ENCODE data around the gene RBMS3. TPM values are rescaled to one million over a fixed set of nuclear protein-coding genes. Genes with fewer than 3 reads are reported as not detected.

Gene RBMS3
- polyA plus RNA-seq, 1 experiment, result 33.4 TPM

DNA sequence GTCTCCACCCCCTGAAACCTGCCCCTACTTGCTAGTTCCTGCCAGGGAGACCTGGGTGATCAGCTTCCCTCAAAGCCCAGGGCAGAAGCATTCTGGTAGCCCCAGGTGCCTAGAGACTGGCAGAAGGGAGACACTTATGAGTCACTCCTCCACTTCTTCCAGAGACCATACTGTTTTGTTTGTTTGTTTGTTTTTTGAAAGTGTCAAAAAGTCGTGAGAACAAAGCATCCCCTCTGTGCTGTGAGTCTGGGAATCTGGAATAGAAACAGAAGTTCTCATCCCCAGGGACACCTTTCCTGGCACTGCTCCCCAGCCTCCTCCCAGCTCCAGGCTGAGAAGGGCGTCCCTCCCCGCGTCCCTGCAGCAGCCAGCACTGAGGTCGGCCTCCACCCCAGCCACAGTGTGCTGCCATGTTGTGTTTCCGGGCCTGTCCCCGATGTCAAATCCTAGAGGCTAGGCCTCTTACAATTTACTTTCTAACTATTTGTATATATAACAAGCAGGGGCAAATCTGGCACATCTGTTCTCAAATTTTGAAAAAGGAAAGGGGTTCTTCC, 573.0 kb downstream of the RBMS3 start:
- no peak overlapping the region for H3K27ac ChIP-seq (ENCODE audit: low read depth, low read length)
- CTCF ChIA-PET, result interaction anchor here (0.6 to 0.8 kb wide), 2 partner anchors 10 to 838 kb away, joined by 3 read pairs; no protein-coding TSS in a partner anchor

DNA sequence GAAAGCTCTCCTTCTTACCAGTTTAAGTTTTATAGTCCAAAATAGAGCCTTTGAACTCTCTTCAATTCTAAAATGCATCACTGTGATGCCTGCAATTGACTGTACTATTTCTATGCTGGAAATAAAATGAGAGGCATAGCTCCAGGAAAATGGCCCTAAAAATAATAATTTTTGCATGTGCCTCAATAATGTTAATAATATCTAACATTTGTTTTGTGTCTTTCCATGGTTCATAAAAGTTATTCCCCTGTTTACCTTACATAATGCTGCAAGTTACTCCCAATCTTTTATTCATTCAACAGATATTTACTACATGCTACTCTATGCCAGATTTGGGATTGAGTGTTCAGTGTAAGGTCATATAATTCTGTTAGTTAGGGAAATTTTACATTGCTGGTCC, 574.0 kb downstream of the RBMS3 start:
- Histone ChIP-seq H3K27ac (ENCODE audit: low read depth, low read length) (no peak overlapping the region), H3K9me3 (ENCODE audit: control insufficient read depth, insufficient read depth, low read length) (no peaks in the 10 kb centered on the region), H3K27me3 (ENCODE audit: control insufficient read depth, insufficient read depth, low read length) (no peaks in the 10 kb centered on the region), H3K4me3 (ENCODE audit: low read depth, low read length) (no peak overlapping the region)
- no peak for DNase-seq (ENCODE audit: low read depth, low spot score)
- POLR2A ChIA-PET, result no interaction called here
- CTCF ChIA-PET, result interaction anchor here (0.6 kb wide), 1 partner anchor 837 kb away, joined by 3 read pairs; no protein-coding TSS in a partner anchor
- TF ChIP-seq, protein P1, sequence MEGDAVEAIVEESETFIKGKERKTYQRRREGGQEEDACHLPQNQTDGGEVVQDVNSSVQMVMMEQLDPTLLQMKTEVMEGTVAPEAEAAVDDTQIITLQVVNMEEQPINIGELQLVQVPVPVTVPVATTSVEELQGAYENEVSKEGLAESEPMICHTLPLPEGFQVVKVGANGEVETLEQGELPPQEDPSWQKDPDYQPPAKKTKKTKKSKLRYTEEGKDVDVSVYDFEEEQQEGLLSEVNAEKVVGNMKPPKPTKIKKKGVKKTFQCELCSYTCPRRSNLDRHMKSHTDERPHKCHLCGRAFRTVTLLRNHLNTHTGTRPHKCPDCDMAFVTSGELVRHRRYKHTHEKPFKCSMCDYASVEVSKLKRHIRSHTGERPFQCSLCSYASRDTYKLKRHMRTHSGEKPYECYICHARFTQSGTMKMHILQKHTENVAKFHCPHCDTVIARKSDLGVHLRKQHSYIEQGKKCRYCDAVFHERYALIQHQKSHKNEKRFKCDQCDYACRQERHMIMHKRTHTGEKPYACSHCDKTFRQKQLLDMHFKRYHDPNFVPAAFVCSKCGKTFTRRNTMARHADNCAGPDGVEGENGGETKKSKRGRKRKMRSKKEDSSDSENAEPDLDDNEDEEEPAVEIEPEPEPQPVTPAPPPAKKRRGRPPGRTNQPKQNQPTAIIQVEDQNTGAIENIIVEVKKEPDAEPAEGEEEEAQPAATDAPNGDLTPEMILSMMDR (IDR thresholded peaks at IDR 0.05; ENCODE audit: low read depth, low read length), result no peak

More for the DNA sequence above, 573.0 kb downstream of the RBMS3 start:
- no peak overlapping the region for H3K4me3 ChIP-seq (ENCODE audit: low read depth, low read length)
- no peaks in the 10 kb centered on the region for H3K9me3 ChIP-seq (ENCODE audit: control insufficient read depth, insufficient read depth, low read length)
- POLR2A ChIA-PET, result no interaction called here
- DNase-seq (ENCODE audit: low read depth, low spot score), result no peak
- no peaks in the 10 kb centered on the region for H3K27me3 ChIP-seq (ENCODE audit: control insufficient read depth, insufficient read depth, low read length)
- TF ChIP-seq, protein P1 (IDR thresholded peaks at IDR 0.05; ENCODE audit: low read depth, low read length), result no peak

DNA sequence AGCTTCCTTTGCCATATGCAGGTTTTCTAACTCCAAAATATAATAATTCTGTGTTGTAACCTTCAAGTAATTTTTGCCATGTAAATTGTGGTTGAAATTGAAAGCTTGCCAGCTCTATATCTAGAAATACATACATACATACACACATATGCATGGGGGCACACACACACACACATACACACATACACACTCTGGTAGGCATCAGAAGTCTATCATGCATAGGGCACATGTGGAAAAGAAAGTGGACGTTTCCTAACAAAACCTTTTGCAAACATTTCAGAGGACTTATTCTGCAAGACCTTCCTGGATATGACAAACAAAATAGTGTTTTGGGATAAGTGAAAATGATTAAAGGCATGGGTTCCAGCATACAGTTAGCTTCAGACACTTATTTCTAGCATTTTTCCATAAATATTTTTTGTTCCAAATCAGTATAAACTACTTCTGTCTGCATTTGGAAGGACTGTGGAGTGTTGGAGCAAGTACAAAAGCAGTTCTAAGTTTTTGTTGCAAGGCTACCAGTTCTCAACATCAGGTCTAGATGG, 578.9 kb downstream of the RBMS3 start:
- Histone ChIP-seq H3K4me3 (ENCODE audit: low read depth, low read length) (no peak overlapping the region), H3K27me3 (ENCODE audit: control insufficient read depth, insufficient read depth, low read length) (no peaks in the 10 kb centered on the region), H3K27ac (ENCODE audit: low read depth, low read length) (no peak overlapping the region), H3K9me3 (ENCODE audit: control insufficient read depth, insufficient read depth, low read length) (no peaks in the 10 kb centered on the region)
- TF ChIP-seq, protein P1 (IDR thresholded peaks at IDR 0.05; ENCODE audit: low read depth, low read length), result no peak
- CTCF ChIA-PET, result interaction anchor here (1.5 kb wide), 1 partner anchor 9 kb away, joined by 3 read pairs; no protein-coding TSS in a partner anchor
- POLR2A ChIA-PET, result no interaction called here
- DNase-seq (ENCODE audit: low read depth, low spot score), result no peak

DNA sequence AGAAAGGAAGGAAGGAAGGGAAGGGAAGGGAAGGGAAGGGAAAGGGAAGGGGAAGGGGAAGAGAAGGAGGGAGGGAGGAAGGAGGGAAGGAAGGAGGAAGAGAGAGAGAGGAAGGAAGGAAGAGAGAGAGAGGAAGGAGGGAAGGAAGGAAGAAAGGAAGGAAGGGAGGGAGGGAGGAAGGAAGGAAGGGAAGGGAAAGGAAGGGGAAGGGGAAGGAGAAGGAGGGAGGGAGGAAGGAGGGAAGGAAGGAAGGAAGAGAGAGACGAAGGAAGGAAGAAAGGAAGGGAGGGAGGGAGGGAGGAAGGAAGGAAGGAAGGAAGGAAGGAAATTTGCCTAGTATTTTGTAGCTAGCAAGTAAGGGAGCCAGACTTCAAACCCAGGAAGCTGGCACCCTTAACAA, 583.9 kb downstream of the RBMS3 start:
- DNase-seq (ENCODE audit: low read depth, low spot score), result no peak
- CTCF ChIA-PET, result interaction anchor here (0.6 to 0.8 kb wide), 3 partner anchors 11 to 1048 kb away, joined by 3 to 15 read pairs (median 5); no protein-coding TSS in a partner anchor
- Histone ChIP-seq H3K27me3 (ENCODE audit: control insufficient read depth, insufficient read depth, low read length) (no peaks in the 10 kb centered on the region), H3K27ac (ENCODE audit: low read depth, low read length) (no peak overlapping the region), H3K9me3 (ENCODE audit: control insufficient read depth, insufficient read depth, low read length) (no peaks in the 10 kb centered on the region), H3K4me3 (ENCODE audit: low read depth, low read length) (no peak overlapping the region)
- TF ChIP-seq, protein P1 (IDR thresholded peaks at IDR 0.05; ENCODE audit: low read depth, low read length), result no peak
- POLR2A ChIA-PET, result no interaction called here

DNA sequence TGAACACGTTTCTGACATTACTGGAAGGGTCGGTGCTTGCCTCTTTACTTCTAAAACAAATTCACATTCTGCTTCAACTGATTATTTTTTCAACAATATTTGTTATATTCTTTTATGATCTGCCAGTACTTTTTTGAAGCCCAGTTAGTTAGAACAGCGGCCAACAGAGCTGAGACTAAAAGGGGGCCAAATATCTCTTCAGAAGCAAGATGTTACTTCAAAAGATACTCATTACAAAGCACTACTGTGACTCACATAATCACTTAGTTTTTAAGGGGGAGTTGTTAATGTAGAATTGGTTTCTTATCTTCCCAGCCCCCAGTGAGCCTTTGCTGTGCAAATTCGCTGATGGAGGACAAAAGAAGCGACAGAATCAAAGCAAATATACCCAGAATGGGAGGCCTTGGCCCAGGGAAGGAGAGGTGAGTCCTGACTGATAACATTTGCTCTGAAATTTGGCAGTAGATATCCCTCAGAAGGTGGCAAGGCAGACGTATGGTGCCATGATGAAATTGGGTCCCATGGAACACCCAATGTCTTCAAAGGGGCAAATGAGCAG, 587.8 kb downstream of the RBMS3 start:
- POLR2A ChIA-PET, result no interaction called here
- no peak overlapping the region for H3K27ac ChIP-seq (ENCODE audit: low read depth, low read length)
- CTCF ChIA-PET, result interaction anchor here (0.7 kb wide), 1 partner anchor 10 kb away, joined by 3 read pairs; no protein-coding TSS in a partner anchor

More for the DNA sequence above, 587.8 kb downstream of the RBMS3 start:
- Histone ChIP-seq H3K9me3 (ENCODE audit: control insufficient read depth, insufficient read depth, low read length) (no peaks in the 10 kb centered on the region), H3K4me3 (ENCODE audit: low read depth, low read length) (no peak overlapping the region), H3K27me3 (ENCODE audit: control insufficient read depth, insufficient read depth, low read length) (no peaks in the 10 kb centered on the region)
- TF ChIP-seq, protein P1 (IDR thresholded peaks at IDR 0.05; ENCODE audit: low read depth, low read length), result no peak
- DNase-seq (ENCODE audit: low read depth, low spot score), result no peak

All from AG04450 (cell line).